NB4 (cell line): ENCODE data around the gene LMO1.

Experiments
- DNase-seq: peaks from one replicate; pipeline ENCODE4 v3.0.0; 2010; ENCODE audit warnings: low read depth
- H3K4me3 ChIP-seq: one replicate; pipeline ENCODE4 v1.5.1; 2011; ENCODE audit warnings: mild to moderate bottlenecking, low read depth, low read length, moderate library complexity
- CTCF ChIP-seq: IDR thresholded peaks from one replicate; pipeline ENCODE4 v1.5.1; 2012; ENCODE audit warnings: low read depth, low read length
- MYC ChIP-seq: IDR thresholded peaks from 2 replicates; pipeline ENCODE4 v1.6.1; 2011; ENCODE audit warnings: low read depth, low read length
- POLR2A ChIP-seq: IDR thresholded peaks from 2 replicates; pipeline ENCODE4 v1.6.1; 2011; ENCODE audit warnings: mild to moderate bottlenecking; ENCODE audit not compliant: insufficient read length; ENCODE audit errors: extremely low read depth
- TF ChIP-seq, protein P1 (sequence below): IDR thresholded peaks from 2 replicates; pipeline ENCODE4 v1.6.1; 2011; ENCODE audit warnings: low read depth, low read length

Gene LMO1

GRCh38 chr11:8186429-8186828 is 77.2 kb downstream of the LMO1 start:
- no peak for DNase-seq
- TF ChIP-seq, protein P1, sequence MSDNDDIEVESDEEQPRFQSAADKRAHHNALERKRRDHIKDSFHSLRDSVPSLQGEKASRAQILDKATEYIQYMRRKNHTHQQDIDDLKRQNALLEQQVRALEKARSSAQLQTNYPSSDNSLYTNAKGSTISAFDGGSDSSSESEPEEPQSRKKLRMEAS, result no peak
- TF ChIP-seq MYC (no peak), CTCF (no peak), POLR2A (no peak)
- no peak overlapping the region for H3K4me3 ChIP-seq

- DNase-seq, result no peak
- no peak overlapping the region for H3K4me3 ChIP-seq
- no peak for TF ChIP-seq CTCF
- TF ChIP-seq, protein P1, result no peak
Measured at GRCh38 chr11:8183111-8183510, 80.6 kb downstream of the LMO1 start.

DNA sequence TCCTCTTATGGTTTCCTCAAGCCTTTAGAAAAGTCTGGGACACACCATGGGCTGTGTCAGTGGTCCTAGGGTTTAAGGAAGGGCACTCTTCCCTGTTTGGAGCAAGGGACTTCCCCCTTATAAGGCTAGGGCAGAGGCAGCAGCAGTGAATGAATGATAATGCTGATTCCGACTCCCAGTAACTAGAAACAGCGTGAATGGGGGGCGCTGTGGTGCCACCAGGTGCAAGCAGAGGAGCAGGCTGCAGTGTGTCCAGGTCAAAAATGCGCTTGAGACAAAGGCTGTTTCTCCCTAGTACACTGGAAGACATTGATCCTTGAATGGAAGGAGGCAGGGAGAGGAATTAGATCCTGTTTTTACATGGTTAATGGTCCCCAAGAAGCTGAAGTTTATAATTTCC is 83.2 kb downstream of the LMO1 start:
- no peak for DNase-seq
- H3K4me3 ChIP-seq, result no peak overlapping the region
- TF ChIP-seq, protein P1, result no peak

GRCh38 chr11:8178297-8178696 is 85.4 kb downstream of the LMO1 start:
- no peak for TF ChIP-seq MYC
- TF ChIP-seq CTCF, result no peak
- TF ChIP-seq, protein P1, result no peak
- H3K4me3 ChIP-seq, result no peak overlapping the region
- no peak for DNase-seq

DNA sequence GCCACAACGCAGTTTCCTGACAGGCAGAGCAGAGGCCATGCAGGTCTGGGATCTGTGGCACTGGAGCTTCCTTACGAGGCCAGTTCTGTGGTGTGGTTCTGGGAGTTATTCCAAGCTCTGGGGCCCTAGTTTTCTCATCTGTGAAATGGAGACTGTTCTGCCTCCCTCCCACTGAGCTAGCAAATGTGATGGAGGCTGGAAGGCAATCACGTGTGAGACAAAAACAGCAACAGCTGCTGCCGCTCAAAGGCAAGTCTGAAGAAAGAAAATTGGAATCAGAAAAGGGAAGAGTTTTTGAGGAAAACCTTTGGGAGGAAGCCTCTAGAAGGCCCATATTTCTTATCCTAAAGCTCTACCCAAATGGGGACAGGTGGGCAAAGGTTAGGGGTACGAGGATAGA is 86.5 kb downstream of the LMO1 start:
- TF ChIP-seq MYC (no peak), CTCF (no peak)

More for the DNA sequence above, 86.5 kb downstream of the LMO1 start:
- DNase-seq, result no peak
- no peak overlapping the region for H3K4me3 ChIP-seq
